Midbrain (tissue), 1 donor: ENCODE measurements around the gene EPM2A.
"Not testable (repeated sequence)": the region's sequence is repeated elsewhere in the genome, so short reads cannot be mapped to it uniquely, and the experiment has no call there.

ENCODE experiments used
- DNase-seq: peaks from one replicate; lab custom pipeline; 2025; lab: John Stamatoyannopoulos, UW

The EPM2A gene

GRCh38 chr6:145735356-145736165 lies at the start of gene EPM2A:
Gene EPM2A, minus strand, starts transcription at chr6:145735520. Its CDS starts 22 bp downstream, at chr6:145735498.
- DNase-seq, result peak; percentile 78

GRCh38 chr6:145784683-145785082 lies 49.4 kb upstream of the EPM2A start:
- no peak for DNase-seq

- no peak for DNase-seq
These were observed 48.5 kb upstream of the EPM2A start for GRCh38 chr6:145783796-145784195.

GRCh38 chr6:145772846-145773245 lies 37.5 kb upstream of the EPM2A start:
- DNase-seq, result no peak

- no peak for DNase-seq
These were observed 30.1 kb upstream of the EPM2A start for GRCh38 chr6:145765449-145765848.

- DNase-seq, result no peak
These were observed 28.4 kb upstream of the EPM2A start for GRCh38 chr6:145763742-145764141.

GRCh38 chr6:145761584-145761983 lies 26.3 kb upstream of the EPM2A start:
- DNase-seq, result no peak

- no peak for DNase-seq
These were observed 22.8 kb upstream of the EPM2A start for GRCh38 chr6:145758113-145758512.

GRCh38 chr6:145756170-145756662 lies 20.9 kb upstream of the EPM2A start:
- DNase-seq, result no peak

GRCh38 chr6:145755682-145756081 lies 20.4 kb upstream of the EPM2A start:
- DNase-seq, result no peak

GRCh38 chr6:145752638-145753037 lies 17.3 kb upstream of the EPM2A start:
- DNase-seq, result no peak

- DNase-seq, result no peak
These were observed 14.3 kb upstream of the EPM2A start for GRCh38 chr6:145749632-145750031.

GRCh38 chr6:145745861-145746260 lies 10.5 kb upstream of the EPM2A start:
- DNase-seq, result no peak

GRCh38 chr6:145744619-145745018 lies 9.3 kb upstream of the EPM2A start:
- no peak for DNase-seq

GRCh38 chr6:145743332-145743731 lies 8.0 kb upstream of the EPM2A start:
- no peak for DNase-seq

GRCh38 chr6:145742472-145742871 lies 7.2 kb upstream of the EPM2A start:
- DNase-seq, result not testable (repeated sequence)

- not testable (repeated sequence) for DNase-seq
These were observed 4.4 kb upstream of the EPM2A start for GRCh38 chr6:145739685-145740084.

- DNase-seq, result no peak
These were observed 2.9 kb upstream of the EPM2A start for GRCh38 chr6:145738265-145738664.

- DNase-seq, result peak; percentile 26
These were observed 1.4 kb upstream of the EPM2A start for GRCh38 chr6:145736661-145737144.

GRCh38 chr6:145734486-145735355 lies 599 bp downstream of the EPM2A start:
- DNase-seq, result peak; percentile 87

GRCh38 chr6:145733810-145734209 lies 1.5 kb downstream of the EPM2A start:
- DNase-seq, result peak; percentile 14

- DNase-seq, result no peak
These were observed 2.1 kb downstream of the EPM2A start for GRCh38 chr6:145733207-145733606.

- DNase-seq, result no peak
These were observed 3.9 kb downstream of the EPM2A start for GRCh38 chr6:145731447-145731846.
